ENCODE results near the gene NFATC4. TPM values are rescaled to one million over a fixed set of nuclear protein-coding genes. Genes with fewer than 3 reads are reported as not detected.

The NFATC4 gene
- total RNA-seq, 1 experiment from 2014 or later = 15.1 TPM

GRCh38 chr14:24332268-24332993 is 35.6 kb upstream of the NFATC4 start:
- no peaks in the 10 kb centered on the region for H3K36me3 ChIP-seq (ENCODE audit: low read depth, low read length)
- H3K4me1 ChIP-seq (ENCODE audit: insufficient read depth, low read length) = peaks cover 5% of the 10 kb centered on the region; the same call in 1 of the 2 replicates
- peak; percentile 65 for DNase-seq
- peak; percentile 69 for ATAC-seq
- H3F3A ChIP-seq (ENCODE audit: low read length, unreplicated experiment) = no peaks in the 10 kb centered on the region
- no peaks in the 10 kb centered on the region for H3K9me3 ChIP-seq (ENCODE audit: low read length)
- H3K4me2 ChIP-seq (ENCODE audit: low read length) = no peak overlapping the region
- ChIA-PET POLR2A (ENCODE audit: unreplicated experiment) (no interaction called here), CTCF (interaction anchor here (0.7 to 1.5 kb wide), 3 partner anchors 99 to 196 kb away, joined by 5 to 27 read pairs (median 8); partner anchors contain the start of genes KHNYN and PSME1)
- H2AFZ ChIP-seq (ENCODE audit: low read length) = peak overlapping the region; percentile 33; the same call in 1 of the 2 replicates
- H3K27ac ChIP-seq (ENCODE audit: low read length) = no peak overlapping the region
- no peaks in the 10 kb centered on the region for H4K20me1 ChIP-seq (ENCODE audit: low read length)
- no peaks in the 10 kb centered on the region for H3K27me3 ChIP-seq (ENCODE audit: low read length)
- TF ChIP-seq EZH2phosphoT487 (IDR thresholded peaks at IDR 0.05; ENCODE audit: borderline replicate concordance, low read length) = no peak
- TF ChIP-seq CTCF (conservative IDR thresholded peaks at IDR 0.05; ENCODE audit: low read depth, low read length) = peak; percentile 76
- no peaks in the 10 kb centered on the region for H3K9me2 ChIP-seq (replicated peaks; ENCODE audit: low read length)
- intact Hi-C loops (cut with micrococcal nuclease) = loop anchor here (2.0 kb wide), 1 partner anchor 34 kb away; no protein-coding TSS in a partner anchor
- BruUV-seq (replicated peaks) = no TSS peak
- H3K4me3 ChIP-seq (ENCODE audit: low read length) = no peak overlapping the region
- no peak overlapping the region for H3K9ac ChIP-seq (ENCODE audit: low read length)
- H3K79me2 ChIP-seq (ENCODE audit: low read length) = no peaks in the 10 kb centered on the region

GRCh38 chr14:24334431-24335291 is 33.3 kb upstream of the NFATC4 start, which contains the start of gene ADCY4:
Gene ADCY4, minus strand, starts transcription at chr14:24335071. Its CDS starts 419 bp downstream, at chr14:24334652.
- peaks cover 5% of the 10 kb centered on the region; the same call in 1 of the 2 replicates for H3K4me1 ChIP-seq (ENCODE audit: insufficient read depth, low read length)
- ATAC-seq = no peak
- BruUV-seq (replicated peaks) = no TSS peak
- H3K9me3 ChIP-seq (ENCODE audit: low read length) = no peaks in the 10 kb centered on the region
- H3K79me2 ChIP-seq (ENCODE audit: low read length) = no peaks in the 10 kb centered on the region
- H3K4me3 ChIP-seq (ENCODE audit: low read length) = peak within 1 kb of the TSS; percentile 47; the same call in 1 of the 2 replicates
- peak within 1 kb of the TSS; percentile 73 for H2AFZ ChIP-seq (ENCODE audit: low read length)
- DNase-seq = no peak
- H3K36me3 ChIP-seq (ENCODE audit: low read depth, low read length) = no peaks in the 10 kb centered on the region
- intact Hi-C loops (cut with micrococcal nuclease) = no loop called here
- peak within 1 kb of the TSS; percentile 58 for H3K4me2 ChIP-seq (ENCODE audit: low read length)
- no peaks in the 10 kb centered on the region for H3F3A ChIP-seq (ENCODE audit: low read length, unreplicated experiment)
- no peaks in the 10 kb centered on the region for H3K27me3 ChIP-seq (ENCODE audit: low read length)
- ChIA-PET POLR2A (ENCODE audit: unreplicated experiment) (no interaction called here), CTCF (no interaction called here)
- no peaks in the 10 kb centered on the region for H3K9me2 ChIP-seq (replicated peaks; ENCODE audit: low read length)
- H4K20me1 ChIP-seq (ENCODE audit: low read length) = no peaks in the 10 kb centered on the region
- H3K27ac ChIP-seq (ENCODE audit: low read length) = no peak within 1 kb of the TSS
- TF ChIP-seq CTCF (conservative IDR thresholded peaks at IDR 0.05; ENCODE audit: low read depth, low read length) = no peak
- TF ChIP-seq EZH2 (IDR thresholded peaks at IDR 0.05; ENCODE audit: low read length, unreplicated experiment) = no peak
- TF ChIP-seq EZH2phosphoT487 (IDR thresholded peaks at IDR 0.05; ENCODE audit: borderline replicate concordance, low read length) = no peak
- no peak within 1 kb of the TSS for H3K9ac ChIP-seq (ENCODE audit: low read length)
